WTC11 (cell line): ENCODE measurements around the gene BPNT1. TPM values are rescaled to one million over a fixed set of nuclear protein-coding genes. Genes with fewer than 3 reads are reported as not detected.
A peak's percentile ranks its signal among the peaks of the same experiment; 100 is the strongest.

ENCODE experiments used
- ATAC-seq: fragments of 200-7000 bp; cut with Tn5 transposase; 2 replicates; pipeline ENCODE4 v1.10.0; 2021; ENCODE audit warnings: mild to moderate bottlenecking, moderate library complexity
- CTCF ChIA-PET: fragments of 300-600 bp; sonication (Branson Sonifier 250); formaldehyde crosslinking; loops from one replicate; lab custom pipeline; 2021; ENCODE audit warnings: antibody characterized with exemption; lab: Charles Lee
- POLR2A ChIA-PET: fragments of 350-600 bp; sonication (Branson Sonifier 250); formaldehyde crosslinking; loops from one replicate; lab custom pipeline; 2021; ENCODE audit warnings: antibody characterized with exemption; lab: Charles Lee
- DNase-seq: peaks from one replicate; pipeline ENCODE4 v3.0.0; 2021; ENCODE audit warnings: low spot score
- H3K27ac Mint-ChIP-seq: 2 replicates; pipeline ENCODE4 v1.8.0; 2021; ENCODE audit warnings: mixed read lengths
- H3K27me3 Mint-ChIP-seq: 2 replicates; pipeline ENCODE4 v1.8.0; 2021; ENCODE audit warnings: low read depth, mild to moderate bottlenecking, moderate library complexity, mixed read lengths
- H3K36me3 Mint-ChIP-seq: 2 replicates; pipeline ENCODE4 v1.8.0; 2021; ENCODE audit warnings: mixed read lengths
- H3K4me1 Mint-ChIP-seq: 2 replicates; pipeline ENCODE4 v1.8.0; 2022; ENCODE audit warnings: mixed read lengths
- H3K4me3 Mint-ChIP-seq: 2 replicates; pipeline ENCODE4 v1.8.0; 2021; ENCODE audit warnings: mild to moderate bottlenecking, moderate library complexity, mixed read lengths
- H3K9me3 Mint-ChIP-seq: 2 replicates; pipeline ENCODE4 v1.8.0; 2021; ENCODE audit warnings: mixed read lengths
- CREB1 ChIP-seq: sonication (generic); formaldehyde crosslinking; IDR thresholded peaks from 2 replicates; pipeline ENCODE4 v1.8.0; 2023; ENCODE audit warnings: mild to moderate bottlenecking, missing genetic modification reagents
- ELF4 ChIP-seq: sonication (generic); formaldehyde crosslinking; IDR thresholded peaks from 2 replicates; pipeline ENCODE4 v1.8.1; 2022; ENCODE audit warnings: low read depth, mild to moderate bottlenecking, moderate library complexity, missing genetic modification reagents
- ETV6 ChIP-seq: sonication (generic); formaldehyde crosslinking; IDR thresholded peaks from 2 replicates; pipeline ENCODE4 v1.8.1; 2022; ENCODE audit warnings: mild to moderate bottlenecking, missing genetic modification reagents
- FOXP1 ChIP-seq: sonication (generic); formaldehyde crosslinking; IDR thresholded peaks from 2 replicates; pipeline ENCODE4 v1.8.0; 2022; ENCODE audit warnings: missing genetic modification reagents, mild to moderate bottlenecking, moderate library complexity, borderline replicate concordance
- JUN ChIP-seq: sonication (generic); formaldehyde crosslinking; IDR thresholded peaks from 2 replicates; pipeline ENCODE4 v1.8.0; 2023; ENCODE audit warnings: mild to moderate bottlenecking, missing genetic modification reagents
- MXD4 ChIP-seq: fragments of 250-450 bp; sonication (Bioruptor Pico); IDR thresholded peaks from 2 replicates; pipeline ENCODE4 v1.8.0; 2021; ENCODE audit warnings: mild to moderate bottlenecking, moderate library complexity, borderline replicate concordance
- MYBL2 ChIP-seq: sonication (generic); formaldehyde crosslinking; IDR thresholded peaks from 2 replicates; pipeline ENCODE4 v1.8.1; 2023; ENCODE audit warnings: mild to moderate bottlenecking, moderate library complexity, missing genetic modification reagents
- NFYB ChIP-seq: sonication (generic); formaldehyde crosslinking; conservative IDR thresholded peaks from 2 replicates; pipeline ENCODE4 v1.8.0; 2022; ENCODE audit warnings: low read depth, missing genetic modification reagents
- NR1H2 ChIP-seq: sonication (generic); formaldehyde crosslinking; IDR thresholded peaks from 2 replicates; pipeline ENCODE4 v1.9.0; 2021; ENCODE audit warnings: mild to moderate bottlenecking, moderate library complexity, missing genetic modification reagents
- ZNF263 ChIP-seq: sonication (generic); formaldehyde crosslinking; IDR thresholded peaks from 2 replicates; pipeline ENCODE4 v1.8.1; 2022; ENCODE audit warnings: low read depth, mild to moderate bottlenecking, moderate library complexity, missing genetic modification reagents
- total RNA-seq: library from RNA; stranded (reverse); gene quantifications from 3 replicates; pipeline ENCODE4 v1.2.3, GENCODE V29; 2021
- TF ChIP-seq, protein P1 (sequence below): sonication (generic); formaldehyde crosslinking; IDR thresholded peaks from 2 replicates; pipeline ENCODE4 v1.8.1; 2022; ENCODE audit warnings: low read depth, mild to moderate bottlenecking, moderate library complexity, missing genetic modification reagents, borderline replicate concordance
- TF ChIP-seq, protein P2 (sequence below): fragments of 250-450 bp; sonication (Bioruptor Pico); IDR thresholded peaks from 2 replicates; pipeline ENCODE4 v1.9.0; 2021; ENCODE audit warnings: mild to moderate bottlenecking, borderline replicate concordance
- TF ChIP-seq, protein P3 (sequence below): sonication (generic); formaldehyde crosslinking; IDR thresholded peaks from 2 replicates; pipeline ENCODE4 v1.8.1; 2022; ENCODE audit warnings: mild to moderate bottlenecking, missing genetic modification reagents, moderate library complexity, borderline replicate concordance
- TF ChIP-seq, protein P4 (sequence below): sonication (generic); formaldehyde crosslinking; IDR thresholded peaks from 2 replicates; pipeline ENCODE4 v1.8.0; 2023; ENCODE audit warnings: mild to moderate bottlenecking, missing genetic modification reagents
- TF ChIP-seq, protein P5 (sequence below): fragments of 250-450 bp; sonication (Bioruptor Pico); IDR thresholded peaks from 2 replicates; pipeline ENCODE4 v2.1.2; 2022; ENCODE audit warnings: mild to moderate bottlenecking, moderate library complexity
- TF ChIP-seq, protein P6 (sequence below): sonication (generic); formaldehyde crosslinking; IDR thresholded peaks from 2 replicates; pipeline ENCODE4 v1.8.0; 2022; ENCODE audit warnings: mild to moderate bottlenecking, missing genetic modification reagents
- TF ChIP-seq, protein P7 (sequence below): sonication (generic); formaldehyde crosslinking; IDR thresholded peaks from 2 replicates; pipeline ENCODE4 v1.8.0; 2022; ENCODE audit warnings: mild to moderate bottlenecking, missing genetic modification reagents

BPNT1 gene
- total RNA-seq, 1 experiment from 2014 or later = 14.4 TPM

DNA sequence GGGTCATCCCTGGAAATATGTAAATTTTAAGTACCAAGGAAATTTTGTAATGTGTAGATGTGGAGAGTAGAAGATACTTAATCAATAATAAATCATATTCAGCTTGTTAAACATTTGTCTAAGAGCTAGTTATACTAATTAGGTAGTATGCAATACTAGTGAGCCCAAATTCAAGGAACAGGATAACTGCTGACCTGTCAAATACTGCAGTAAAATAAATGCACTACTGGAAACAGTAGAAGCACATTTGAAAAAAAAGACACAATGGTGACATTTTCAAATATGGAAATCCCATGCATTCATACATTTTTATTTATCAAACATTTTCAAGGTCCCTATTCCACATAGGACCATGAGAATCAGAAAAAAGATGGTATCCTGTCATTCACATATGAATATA lies 70.5 kb downstream of the BPNT1 start:
- Mint-ChIP-seq H3K4me3 (no peak overlapping the region), H3K9me3 (no peaks in the 10 kb centered on the region), H3K36me3 (peaks cover 69% of the 10 kb centered on the region), H3K27me3 (no peaks in the 10 kb centered on the region), H3K27ac (no peak overlapping the region), H3K4me1 (no peaks in the 10 kb centered on the region)
- TF ChIP-seq NFYB (CRISPR knock-in tag) (no peak), MYBL2 (no peak), FOXP1 (no peak)
- TF ChIP-seq, protein P1, sequence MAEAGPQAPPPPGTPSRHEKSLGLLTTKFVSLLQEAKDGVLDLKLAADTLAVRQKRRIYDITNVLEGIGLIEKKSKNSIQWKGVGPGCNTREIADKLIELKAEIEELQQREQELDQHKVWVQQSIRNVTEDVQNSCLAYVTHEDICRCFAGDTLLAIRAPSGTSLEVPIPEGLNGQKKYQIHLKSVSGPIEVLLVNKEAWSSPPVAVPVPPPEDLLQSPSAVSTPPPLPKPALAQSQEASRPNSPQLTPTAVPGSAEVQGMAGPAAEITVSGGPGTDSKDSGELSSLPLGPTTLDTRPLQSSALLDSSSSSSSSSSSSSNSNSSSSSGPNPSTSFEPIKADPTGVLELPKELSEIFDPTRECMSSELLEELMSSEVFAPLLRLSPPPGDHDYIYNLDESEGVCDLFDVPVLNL (CRISPR knock-in tag) = no peak
- TF ChIP-seq, protein P2, sequence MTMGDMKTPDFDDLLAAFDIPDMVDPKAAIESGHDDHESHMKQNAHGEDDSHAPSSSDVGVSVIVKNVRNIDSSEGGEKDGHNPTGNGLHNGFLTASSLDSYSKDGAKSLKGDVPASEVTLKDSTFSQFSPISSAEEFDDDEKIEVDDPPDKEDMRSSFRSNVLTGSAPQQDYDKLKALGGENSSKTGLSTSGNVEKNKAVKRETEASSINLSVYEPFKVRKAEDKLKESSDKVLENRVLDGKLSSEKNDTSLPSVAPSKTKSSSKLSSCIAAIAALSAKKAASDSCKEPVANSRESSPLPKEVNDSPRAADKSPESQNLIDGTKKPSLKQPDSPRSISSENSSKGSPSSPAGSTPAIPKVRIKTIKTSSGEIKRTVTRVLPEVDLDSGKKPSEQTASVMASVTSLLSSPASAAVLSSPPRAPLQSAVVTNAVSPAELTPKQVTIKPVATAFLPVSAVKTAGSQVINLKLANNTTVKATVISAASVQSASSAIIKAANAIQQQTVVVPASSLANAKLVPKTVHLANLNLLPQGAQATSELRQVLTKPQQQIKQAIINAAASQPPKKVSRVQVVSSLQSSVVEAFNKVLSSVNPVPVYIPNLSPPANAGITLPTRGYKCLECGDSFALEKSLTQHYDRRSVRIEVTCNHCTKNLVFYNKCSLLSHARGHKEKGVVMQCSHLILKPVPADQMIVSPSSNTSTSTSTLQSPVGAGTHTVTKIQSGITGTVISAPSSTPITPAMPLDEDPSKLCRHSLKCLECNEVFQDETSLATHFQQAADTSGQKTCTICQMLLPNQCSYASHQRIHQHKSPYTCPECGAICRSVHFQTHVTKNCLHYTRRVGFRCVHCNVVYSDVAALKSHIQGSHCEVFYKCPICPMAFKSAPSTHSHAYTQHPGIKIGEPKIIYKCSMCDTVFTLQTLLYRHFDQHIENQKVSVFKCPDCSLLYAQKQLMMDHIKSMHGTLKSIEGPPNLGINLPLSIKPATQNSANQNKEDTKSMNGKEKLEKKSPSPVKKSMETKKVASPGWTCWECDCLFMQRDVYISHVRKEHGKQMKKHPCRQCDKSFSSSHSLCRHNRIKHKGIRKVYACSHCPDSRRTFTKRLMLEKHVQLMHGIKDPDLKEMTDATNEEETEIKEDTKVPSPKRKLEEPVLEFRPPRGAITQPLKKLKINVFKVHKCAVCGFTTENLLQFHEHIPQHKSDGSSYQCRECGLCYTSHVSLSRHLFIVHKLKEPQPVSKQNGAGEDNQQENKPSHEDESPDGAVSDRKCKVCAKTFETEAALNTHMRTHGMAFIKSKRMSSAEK (CRISPR knock-in tag) = no peak
- ChIA-PET CTCF (no interaction called here), POLR2A (no interaction called here)
- ATAC-seq (no peak), DNase-seq (no peak)

DNA sequence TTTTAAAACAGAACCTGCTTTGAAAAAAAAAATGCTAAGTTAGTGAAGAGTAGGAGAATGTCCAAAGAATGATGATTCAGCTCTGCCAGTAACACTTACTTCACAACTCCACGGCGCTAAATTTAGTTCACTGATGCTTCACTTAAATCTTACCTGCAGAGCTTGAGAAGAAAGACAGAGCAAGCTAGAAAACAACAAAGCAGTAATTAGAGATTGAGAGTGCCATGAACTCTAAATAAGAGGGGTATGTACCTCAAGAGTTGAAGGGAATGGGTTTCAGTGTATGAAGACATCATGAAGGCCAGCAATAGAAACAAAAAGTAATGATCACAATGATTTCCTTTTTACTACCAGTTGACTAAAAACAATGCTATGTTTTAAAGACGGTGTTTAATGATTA lies 76.1 kb downstream of the BPNT1 start:
- POLR2A ChIA-PET = no interaction called here
- ATAC-seq = no peak
- CTCF ChIA-PET = no interaction called here
- DNase-seq = no peak
- Mint-ChIP-seq H3K27me3 (no peaks in the 10 kb centered on the region), H3K36me3 (peaks cover 55% of the 10 kb centered on the region), H3K4me1 (no peaks in the 10 kb centered on the region), H3K4me3 (no peak overlapping the region), H3K9me3 (no peaks in the 10 kb centered on the region), H3K27ac (peak overlapping the region; percentile 4; the same call in 1 of the 2 replicates)
- TF ChIP-seq, protein P3, sequence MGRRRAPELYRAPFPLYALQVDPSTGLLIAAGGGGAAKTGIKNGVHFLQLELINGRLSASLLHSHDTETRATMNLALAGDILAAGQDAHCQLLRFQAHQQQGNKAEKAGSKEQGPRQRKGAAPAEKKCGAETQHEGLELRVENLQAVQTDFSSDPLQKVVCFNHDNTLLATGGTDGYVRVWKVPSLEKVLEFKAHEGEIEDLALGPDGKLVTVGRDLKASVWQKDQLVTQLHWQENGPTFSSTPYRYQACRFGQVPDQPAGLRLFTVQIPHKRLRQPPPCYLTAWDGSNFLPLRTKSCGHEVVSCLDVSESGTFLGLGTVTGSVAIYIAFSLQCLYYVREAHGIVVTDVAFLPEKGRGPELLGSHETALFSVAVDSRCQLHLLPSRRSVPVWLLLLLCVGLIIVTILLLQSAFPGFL (CRISPR knock-in tag) = no peak
- TF ChIP-seq ETV6 (CRISPR knock-in tag) (no peak), NR1H2 (CRISPR knock-in tag) (no peak), CREB1 (CRISPR knock-in tag) (no peak), ZNF263 (CRISPR knock-in tag) (no peak), NFYB (CRISPR knock-in tag) (no peak), JUN (no peak), ELF4 (CRISPR knock-in tag) (no peak), MXD4 (CRISPR knock-in tag) (no peak), MYBL2 (no peak)
- TF ChIP-seq, protein P4, sequence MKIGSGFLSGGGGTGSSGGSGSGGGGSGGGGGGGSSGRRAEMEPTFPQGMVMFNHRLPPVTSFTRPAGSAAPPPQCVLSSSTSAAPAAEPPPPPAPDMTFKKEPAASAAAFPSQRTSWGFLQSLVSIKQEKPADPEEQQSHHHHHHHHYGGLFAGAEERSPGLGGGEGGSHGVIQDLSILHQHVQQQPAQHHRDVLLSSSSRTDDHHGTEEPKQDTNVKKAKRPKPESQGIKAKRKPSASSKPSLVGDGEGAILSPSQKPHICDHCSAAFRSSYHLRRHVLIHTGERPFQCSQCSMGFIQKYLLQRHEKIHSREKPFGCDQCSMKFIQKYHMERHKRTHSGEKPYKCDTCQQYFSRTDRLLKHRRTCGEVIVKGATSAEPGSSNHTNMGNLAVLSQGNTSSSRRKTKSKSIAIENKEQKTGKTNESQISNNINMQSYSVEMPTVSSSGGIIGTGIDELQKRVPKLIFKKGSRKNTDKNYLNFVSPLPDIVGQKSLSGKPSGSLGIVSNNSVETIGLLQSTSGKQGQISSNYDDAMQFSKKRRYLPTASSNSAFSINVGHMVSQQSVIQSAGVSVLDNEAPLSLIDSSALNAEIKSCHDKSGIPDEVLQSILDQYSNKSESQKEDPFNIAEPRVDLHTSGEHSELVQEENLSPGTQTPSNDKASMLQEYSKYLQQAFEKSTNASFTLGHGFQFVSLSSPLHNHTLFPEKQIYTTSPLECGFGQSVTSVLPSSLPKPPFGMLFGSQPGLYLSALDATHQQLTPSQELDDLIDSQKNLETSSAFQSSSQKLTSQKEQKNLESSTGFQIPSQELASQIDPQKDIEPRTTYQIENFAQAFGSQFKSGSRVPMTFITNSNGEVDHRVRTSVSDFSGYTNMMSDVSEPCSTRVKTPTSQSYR = no peak
- TF ChIP-seq, protein P5, sequence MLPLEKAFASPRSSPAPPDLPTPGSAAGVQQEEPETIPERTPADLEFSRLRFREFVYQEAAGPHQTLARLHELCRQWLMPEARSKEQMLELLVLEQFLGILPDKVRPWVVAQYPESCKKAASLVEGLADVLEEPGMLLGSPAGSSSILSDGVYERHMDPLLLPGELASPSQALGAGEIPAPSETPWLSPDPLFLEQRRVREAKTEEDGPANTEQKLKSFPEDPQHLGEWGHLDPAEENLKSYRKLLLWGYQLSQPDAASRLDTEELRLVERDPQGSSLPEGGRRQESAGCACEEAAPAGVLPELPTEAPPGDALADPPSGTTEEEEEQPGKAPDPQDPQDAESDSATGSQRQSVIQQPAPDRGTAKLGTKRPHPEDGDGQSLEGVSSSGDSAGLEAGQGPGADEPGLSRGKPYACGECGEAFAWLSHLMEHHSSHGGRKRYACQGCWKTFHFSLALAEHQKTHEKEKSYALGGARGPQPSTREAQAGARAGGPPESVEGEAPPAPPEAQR (CRISPR knock-in tag) = no peak
- TF ChIP-seq, protein P6, sequence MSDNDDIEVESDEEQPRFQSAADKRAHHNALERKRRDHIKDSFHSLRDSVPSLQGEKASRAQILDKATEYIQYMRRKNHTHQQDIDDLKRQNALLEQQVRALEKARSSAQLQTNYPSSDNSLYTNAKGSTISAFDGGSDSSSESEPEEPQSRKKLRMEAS (CRISPR knock-in tag) = no peak
- TF ChIP-seq, protein P2 (CRISPR knock-in tag) = no peak
- TF ChIP-seq, protein P7, sequence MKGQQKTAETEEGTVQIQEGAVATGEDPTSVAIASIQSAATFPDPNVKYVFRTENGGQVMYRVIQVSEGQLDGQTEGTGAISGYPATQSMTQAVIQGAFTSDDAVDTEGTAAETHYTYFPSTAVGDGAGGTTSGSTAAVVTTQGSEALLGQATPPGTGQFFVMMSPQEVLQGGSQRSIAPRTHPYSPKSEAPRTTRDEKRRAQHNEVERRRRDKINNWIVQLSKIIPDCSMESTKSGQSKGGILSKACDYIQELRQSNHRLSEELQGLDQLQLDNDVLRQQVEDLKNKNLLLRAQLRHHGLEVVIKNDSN (CRISPR knock-in tag) = no peak
